SIG-M5 treated with dmso at 0.1 percent for 504 hours (cell line): Measurements from ENCODE around the gene PUS7.
"Not testable (repeated sequence)": the region's sequence is repeated elsewhere in the genome, so short reads cannot be mapped to it uniquely, and the experiment has no call there.

Experiments used
- DNase-seq: peaks from one replicate; lab custom pipeline; 2025; ENCODE audit not compliant: unreplicated experiment; lab: John Stamatoyannopoulos, UW

Gene PUS7

DNA sequence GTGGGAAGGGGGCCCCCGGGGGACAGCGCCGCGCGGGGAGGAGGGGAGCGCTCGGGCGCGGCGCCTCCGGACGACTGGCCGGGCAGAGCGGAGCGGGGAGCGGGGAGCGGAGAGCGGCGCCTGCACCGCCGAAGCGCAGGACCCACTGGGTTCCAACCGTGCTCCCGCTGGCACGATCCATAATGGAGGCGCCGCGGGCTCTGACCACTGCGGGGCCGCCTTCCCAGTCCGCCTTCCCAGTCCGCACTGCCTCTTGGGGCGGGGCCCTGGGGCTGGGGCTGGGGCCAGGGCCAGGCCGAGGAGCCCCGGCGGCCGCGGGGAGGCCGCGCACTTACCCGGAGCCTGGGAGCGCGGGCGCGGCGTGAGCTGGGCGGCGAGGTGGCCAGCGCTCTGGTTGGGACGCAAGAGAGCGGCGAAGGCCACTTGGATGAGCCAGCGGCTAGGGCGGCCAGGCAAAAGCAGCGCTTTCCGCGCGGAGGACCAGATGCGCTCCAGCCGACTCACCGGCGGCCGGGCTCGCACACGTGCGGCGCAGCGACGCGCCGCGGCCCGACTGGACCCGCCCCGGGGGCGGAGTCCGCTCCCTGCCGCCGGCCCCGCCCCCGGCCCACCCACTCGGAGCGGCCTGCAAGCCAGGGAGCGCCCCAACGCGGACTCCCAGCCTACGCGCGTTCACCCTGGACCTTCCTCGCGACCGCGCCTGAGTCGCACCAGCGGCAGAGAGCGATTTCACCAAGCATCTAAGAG, at the start of gene PUS7:
TSS of gene PUS7 (minus strand) at position 555 of the 747 bp plus-strand sequence. CDS start 13,759 bp downstream, outside the sequence.
- peak; percentile 85 for DNase-seq

- DNase-seq = no peak
Measured at GRCh38 chr7:105567821-105568220, 45.8 kb upstream of the PUS7 start.

DNA sequence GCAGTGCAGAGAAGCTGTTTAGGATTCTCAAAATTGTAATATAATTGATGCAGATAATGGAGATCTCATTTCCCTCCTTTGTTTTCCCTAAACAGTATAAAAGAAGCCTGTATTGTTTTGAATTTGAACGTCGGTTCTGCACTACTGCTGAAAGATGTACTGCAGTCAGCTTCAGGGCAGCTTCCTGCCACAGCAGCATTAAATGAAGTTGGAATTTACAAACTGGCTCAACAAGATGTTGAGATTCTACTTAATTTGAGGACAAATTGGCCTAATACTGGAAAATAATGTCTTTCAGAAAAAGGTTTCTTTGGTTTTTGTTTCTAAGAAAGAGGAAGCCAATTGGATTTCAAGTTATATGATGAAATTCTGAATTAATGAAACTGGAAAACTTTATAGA, 45.0 kb upstream of the PUS7 start:
- DNase-seq = no peak

- no peak for DNase-seq
Measured at GRCh38 chr7:105565190-105565589, 43.1 kb upstream of the PUS7 start.

DNA sequence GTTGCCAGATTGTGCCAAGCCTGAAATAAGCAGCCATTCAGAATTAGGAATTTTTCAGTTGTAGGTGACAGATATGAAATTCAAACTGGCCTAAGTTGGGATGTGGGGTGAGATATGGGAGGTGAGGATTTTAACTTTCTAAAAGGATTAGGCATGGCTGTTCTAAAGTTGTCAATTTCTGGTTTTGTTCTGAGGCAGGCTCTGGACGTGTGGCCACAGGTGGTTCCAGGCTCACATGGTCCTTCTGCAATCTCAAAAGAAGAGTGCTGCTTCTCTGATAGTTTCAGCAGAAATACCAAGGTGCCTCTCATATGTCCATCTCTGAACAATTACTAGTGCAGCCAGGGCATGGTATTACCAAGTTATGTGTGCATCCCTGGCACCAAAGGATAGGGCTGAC, 37.9 kb upstream of the PUS7 start:
- no peak for DNase-seq

DNA sequence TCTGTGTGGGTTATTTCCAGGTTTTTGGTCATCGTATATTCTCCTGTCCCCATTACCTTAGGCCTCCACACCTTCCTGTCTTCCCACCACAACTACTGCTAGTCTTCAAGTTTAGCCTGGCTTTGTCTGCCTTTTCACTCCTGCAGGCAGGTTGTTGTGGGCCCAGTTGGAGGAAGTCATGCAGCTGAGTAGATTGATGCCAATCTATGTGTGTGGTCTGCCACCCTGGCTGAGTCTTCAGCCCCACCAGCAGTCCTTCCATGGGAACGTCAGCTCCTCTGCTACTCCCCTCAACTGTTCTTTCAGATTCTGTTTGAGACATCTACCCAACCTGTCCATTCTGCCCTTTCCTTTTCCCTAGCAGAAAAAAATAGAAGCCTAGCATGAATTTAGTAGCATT, 16.3 kb upstream of the PUS7 start:
- no peak for DNase-seq

GRCh38 chr7:105532709-105533460, 10.8 kb upstream of the PUS7 start:
- DNase-seq = no peak

GRCh38 chr7:105531792-105532671, 10.0 kb upstream of the PUS7 start, which contains the start of gene RINT1:
TSS of gene RINT1 (plus strand) at chr7:105532201. CDS start at chr7:105532316, 115 bp downstream.
- DNase-seq = peak; percentile 95

GRCh38 chr7:105530546-105530945, 8.5 kb upstream of the PUS7 start:
- no peak for DNase-seq

DNA sequence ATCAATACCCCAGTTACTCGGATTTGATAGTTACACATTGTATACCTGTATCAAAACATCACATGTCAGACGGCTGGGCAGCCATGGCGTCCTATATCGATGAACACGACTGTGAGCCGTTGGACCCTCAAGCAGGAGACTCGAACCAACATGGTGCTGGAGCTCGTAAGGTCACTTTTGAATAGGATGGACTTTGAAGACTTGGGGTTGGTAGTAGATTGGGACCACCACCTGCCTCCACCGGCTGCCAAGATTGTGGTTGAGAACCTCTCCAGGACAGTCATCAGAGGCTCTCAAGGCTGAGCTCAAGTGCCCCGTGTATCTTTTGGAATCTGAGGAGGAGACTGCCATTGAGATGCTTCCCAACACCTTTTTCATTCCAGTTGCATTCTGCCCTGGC, 8.1 kb upstream of the PUS7 start:
- no peak for DNase-seq

GRCh38 chr7:105527737-105528136, 5.7 kb upstream of the PUS7 start:
- DNase-seq = not testable (repeated sequence)

GRCh38 chr7:105524840-105525239, 2.8 kb upstream of the PUS7 start:
- DNase-seq = peak; percentile 42

DNA sequence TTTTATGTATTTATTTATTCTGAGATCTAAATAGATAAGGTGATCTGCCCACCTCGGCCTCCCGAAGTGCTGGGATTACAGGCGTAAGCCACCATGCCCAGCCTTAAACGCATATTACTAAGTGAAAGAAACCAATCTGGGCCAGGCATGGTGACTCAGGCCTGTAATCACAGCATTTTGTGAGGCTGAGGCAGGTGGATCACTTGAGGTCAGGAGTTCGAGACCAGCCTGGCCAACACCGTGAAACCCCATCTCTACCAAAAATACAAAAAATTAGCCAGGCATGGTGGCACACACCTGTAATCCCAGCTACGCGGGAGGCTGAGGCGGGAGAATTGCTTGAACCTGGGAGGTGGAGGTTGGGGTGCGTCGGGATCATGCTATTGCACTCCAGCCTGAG, 2.4 kb upstream of the PUS7 start:
- DNase-seq = not testable (repeated sequence)

GRCh38 chr7:105521027-105521716, 899 bp downstream of the PUS7 start:
- peak; percentile 45 for DNase-seq

DNA sequence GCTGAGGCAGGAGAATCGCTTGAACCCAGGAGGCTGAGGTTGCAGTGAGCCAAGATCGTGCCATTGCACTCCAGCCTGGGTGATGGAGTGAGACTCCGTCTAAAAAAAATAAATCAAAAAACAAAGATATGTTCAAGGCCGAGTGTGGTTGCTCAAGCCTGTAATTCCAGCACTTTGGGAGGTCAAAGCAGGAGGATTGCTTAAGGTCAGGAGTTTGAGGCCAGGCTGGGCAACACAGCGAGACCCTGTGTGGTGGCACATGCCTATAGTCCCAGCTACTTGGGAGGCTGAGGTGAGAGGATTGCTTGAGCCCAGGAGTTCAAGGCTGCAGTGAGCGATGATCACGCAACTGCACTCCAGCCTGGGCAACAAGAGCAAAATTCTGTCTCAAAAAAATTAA, 1.5 kb downstream of the PUS7 start:
- not testable (repeated sequence) for DNase-seq

GRCh38 chr7:105519353-105519752, 2.7 kb downstream of the PUS7 start:
- no peak for DNase-seq

DNA sequence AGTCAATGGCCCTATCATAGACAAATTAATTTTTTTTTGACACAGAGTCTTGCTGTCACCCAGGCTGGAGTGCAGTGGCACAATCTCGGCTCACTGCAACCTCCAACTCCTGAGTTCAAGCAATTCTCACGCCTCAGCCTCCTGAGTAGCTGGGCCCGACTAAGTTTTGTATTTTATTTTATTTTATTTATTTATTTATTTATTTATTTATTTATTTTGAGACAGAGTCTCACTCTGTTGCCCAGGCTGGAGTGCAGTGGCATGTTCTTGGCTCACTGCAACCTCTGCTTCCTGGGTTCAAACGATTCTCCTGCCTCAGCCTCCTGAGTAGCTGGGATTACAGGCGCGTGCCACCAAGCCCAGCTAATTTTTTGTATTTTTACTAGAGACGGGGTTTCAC, 6.5 kb downstream of the PUS7 start:
- not testable (repeated sequence) for DNase-seq

GRCh38 chr7:105512926-105513526, 9.0 kb downstream of the PUS7 start:
- no peak for DNase-seq

DNA sequence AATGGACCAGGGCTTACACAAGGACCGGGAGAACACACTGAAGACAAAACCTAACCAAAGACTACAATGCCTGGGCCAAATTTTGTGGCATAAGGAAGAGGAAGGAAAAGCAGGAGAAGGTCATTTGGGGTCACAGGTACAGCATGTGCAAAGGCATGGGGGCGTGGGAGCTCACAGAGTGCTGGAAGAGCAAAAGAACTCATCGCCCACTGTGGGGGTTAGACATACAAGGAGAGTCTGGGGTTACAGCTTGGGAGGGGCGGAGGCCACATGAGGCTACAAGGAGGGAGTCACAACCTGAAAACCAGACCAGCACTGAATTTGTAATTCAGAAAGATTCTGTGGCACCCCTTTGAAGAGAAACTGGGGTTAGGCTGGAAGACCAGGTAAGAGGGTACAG, 9.7 kb downstream of the PUS7 start:
- DNase-seq = no peak

DNA sequence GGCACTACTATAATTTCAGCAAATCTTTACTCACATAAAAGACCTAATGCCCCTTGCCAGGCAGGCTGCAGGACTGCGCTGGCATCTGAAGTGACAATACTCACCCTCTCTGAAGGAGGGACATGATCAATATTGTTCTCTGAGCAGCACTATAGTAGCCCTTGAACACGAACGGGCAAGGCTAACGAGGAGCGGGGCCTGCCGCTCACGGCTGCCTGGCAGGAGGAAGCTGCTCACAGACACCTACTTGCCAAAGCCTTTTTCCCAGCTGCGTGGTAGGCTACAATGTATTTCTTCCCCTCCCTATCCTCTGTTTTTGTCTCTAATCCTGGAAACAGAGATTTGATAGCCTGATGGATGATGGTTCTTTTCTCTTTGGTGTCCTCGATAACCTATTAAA, 19.9 kb downstream of the PUS7 start:
- no peak for DNase-seq
